Neural progenitor cell (in vitro differentiated cells): ENCODE data around the gene USP34.

ENCODE experiments used
- EZH2 ChIP-seq: fragments of 200-600 bp; sonication (generic); IDR thresholded peaks from 2 replicates; pipeline ENCODE4 v1.6.1; 2017; ENCODE audit warnings: antibody characterized with exemption, mild to moderate bottlenecking, moderate library complexity
- EZH2phosphoT487 ChIP-seq: fragments of 200-600 bp; sonication (generic); IDR thresholded peaks from 2 replicates; pipeline ENCODE4 v1.6.1; 2017; ENCODE audit warnings: antibody characterized with exemption
- TF ChIP-seq, protein P1 (sequence below): fragments of 200-600 bp; sonication (generic); IDR thresholded peaks from 2 replicates; pipeline ENCODE4 v1.5.1; 2017; ENCODE audit warnings: antibody characterized with exemption, mild to moderate bottlenecking

GRCh38 chr2:61361068-61361467, 109.8 kb downstream of the USP34 start:
- TF ChIP-seq, protein P1, sequence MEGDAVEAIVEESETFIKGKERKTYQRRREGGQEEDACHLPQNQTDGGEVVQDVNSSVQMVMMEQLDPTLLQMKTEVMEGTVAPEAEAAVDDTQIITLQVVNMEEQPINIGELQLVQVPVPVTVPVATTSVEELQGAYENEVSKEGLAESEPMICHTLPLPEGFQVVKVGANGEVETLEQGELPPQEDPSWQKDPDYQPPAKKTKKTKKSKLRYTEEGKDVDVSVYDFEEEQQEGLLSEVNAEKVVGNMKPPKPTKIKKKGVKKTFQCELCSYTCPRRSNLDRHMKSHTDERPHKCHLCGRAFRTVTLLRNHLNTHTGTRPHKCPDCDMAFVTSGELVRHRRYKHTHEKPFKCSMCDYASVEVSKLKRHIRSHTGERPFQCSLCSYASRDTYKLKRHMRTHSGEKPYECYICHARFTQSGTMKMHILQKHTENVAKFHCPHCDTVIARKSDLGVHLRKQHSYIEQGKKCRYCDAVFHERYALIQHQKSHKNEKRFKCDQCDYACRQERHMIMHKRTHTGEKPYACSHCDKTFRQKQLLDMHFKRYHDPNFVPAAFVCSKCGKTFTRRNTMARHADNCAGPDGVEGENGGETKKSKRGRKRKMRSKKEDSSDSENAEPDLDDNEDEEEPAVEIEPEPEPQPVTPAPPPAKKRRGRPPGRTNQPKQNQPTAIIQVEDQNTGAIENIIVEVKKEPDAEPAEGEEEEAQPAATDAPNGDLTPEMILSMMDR: no peak
- TF ChIP-seq EZH2: no peak
- no peak for TF ChIP-seq EZH2phosphoT487
